Effector memory CD4-positive, alpha-beta T cell (primary cell): ENCODE measurements around the gene SLC35C1.

Experiments
- DNase-seq, 3 donors: peaks; one replicate each; pipeline ENCODE4 v3.0.0-alpha.2; 2020
- H3K27ac ChIP-seq: 2 replicates; pipeline ENCODE4 v1.7.0; 2013; ENCODE audit warnings: mild to moderate bottlenecking, low read length, moderate library complexity; ENCODE audit not compliant: insufficient read depth, poor library complexity, severe bottlenecking
- H3K27me3 ChIP-seq: replicated peaks from 2 replicates; pipeline ENCODE4 v1.7.0; 2013; ENCODE audit warnings: mild to moderate bottlenecking, low read length; ENCODE audit not compliant: insufficient read depth, control insufficient read depth, poor library complexity, severe bottlenecking
- H3K36me3 ChIP-seq: 2 replicates; pipeline ENCODE4 v1.7.0; 2013; ENCODE audit warnings: mild to moderate bottlenecking, low read length, moderate library complexity; ENCODE audit not compliant: control insufficient read depth, insufficient read depth
- H3K4me1 ChIP-seq: 2 replicates; pipeline ENCODE4 v1.7.0; 2013; ENCODE audit warnings: low read length, mild to moderate bottlenecking; ENCODE audit not compliant: control insufficient read depth, insufficient read depth, poor library complexity, severe bottlenecking
- H3K4me3 ChIP-seq: 2 replicates; pipeline ENCODE4 v1.7.0; 2013; ENCODE audit warnings: low read length, low read depth, mild to moderate bottlenecking; ENCODE audit not compliant: insufficient read depth, poor library complexity, severe bottlenecking
- H3K9me3 ChIP-seq: 2 replicates; pipeline ENCODE4 v1.7.0; 2013; ENCODE audit warnings: mild to moderate bottlenecking, low read length, moderate library complexity; ENCODE audit not compliant: control insufficient read depth

Gene SLC35C1

GRCh38 chr11:45771193-45771565 is 33.8 kb upstream of the SLC35C1 start:
- Histone ChIP-seq H3K27me3 (no peaks in the 10 kb centered on the region), H3K27ac (peak overlapping the region; percentile 47)

GRCh38 chr11:45771566-45772448 is 33.1 kb upstream of the SLC35C1 start:
- H3K9me3 ChIP-seq: no peaks in the 10 kb centered on the region
- peak overlapping the region; percentile 65 for H3K4me3 ChIP-seq
- peaks cover 11% of the 10 kb centered on the region for H3K4me1 ChIP-seq
- H3K27ac ChIP-seq: peak overlapping the region; percentile 47
- no peaks in the 10 kb centered on the region for H3K36me3 ChIP-seq
- no peaks in the 10 kb centered on the region for H3K27me3 ChIP-seq
- DNase-seq: peak; percentile 39 to 67 (median 61)

More at GRCh38 chr11:45771193-45771565, 33.8 kb upstream of the SLC35C1 start:
- Histone ChIP-seq H3K9me3 (no peaks in the 10 kb centered on the region), H3K4me1 (peaks cover 11% of the 10 kb centered on the region), H3K4me3 (peak overlapping the region; percentile 65), H3K36me3 (no peaks in the 10 kb centered on the region)
- DNase-seq: peak; percentile 33 to 55 (median 54)

- peak overlapping the region; percentile 65 for H3K4me3 ChIP-seq
- no peaks in the 10 kb centered on the region for H3K36me3 ChIP-seq
- no peaks in the 10 kb centered on the region for H3K27me3 ChIP-seq
- H3K9me3 ChIP-seq: no peaks in the 10 kb centered on the region
- DNase-seq: no peak
- no peak overlapping the region for H3K27ac ChIP-seq
- peaks cover 11% of the 10 kb centered on the region for H3K4me1 ChIP-seq
Observed at GRCh38 chr11:45772449-45772774, 32.5 kb upstream of the SLC35C1 start.

DNA sequence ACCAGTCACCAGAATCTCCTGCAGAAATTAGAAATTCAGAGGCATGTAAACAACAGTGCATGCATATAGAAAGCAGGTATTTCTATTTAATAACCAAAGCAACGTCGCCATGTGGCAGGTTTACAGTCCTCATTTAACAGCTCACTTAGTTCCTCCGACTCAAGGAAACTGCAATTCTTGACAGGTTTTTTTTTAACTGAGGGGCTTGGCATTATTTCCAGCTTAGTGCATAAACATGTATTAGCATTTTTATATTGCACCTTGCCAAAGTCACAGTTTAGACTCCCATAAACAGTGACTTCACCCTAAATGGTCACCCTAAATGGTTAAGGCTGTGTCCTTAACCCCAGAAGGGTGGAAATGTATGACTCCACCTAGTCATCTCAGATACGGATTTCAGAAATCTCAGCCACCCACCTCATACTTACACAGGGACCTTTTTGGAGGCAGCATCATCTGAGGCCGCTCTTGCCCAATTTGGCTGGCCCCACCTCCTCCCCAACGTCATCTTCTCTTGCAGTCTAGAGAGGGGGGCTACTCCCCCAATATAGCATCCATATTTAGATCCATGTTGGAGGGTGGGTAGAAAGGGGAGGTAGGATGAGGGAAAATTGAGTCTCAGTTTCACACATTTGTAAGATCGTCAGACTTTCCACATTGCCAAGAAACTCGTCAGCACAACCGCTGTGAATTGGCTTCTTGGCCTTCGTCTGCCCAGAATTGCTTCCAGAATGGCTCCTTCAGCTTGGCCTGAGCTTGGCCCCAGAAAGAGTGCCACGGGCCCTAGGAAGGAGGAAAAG is 31.8 kb upstream of the SLC35C1 start:
- Histone ChIP-seq H3K27me3 (no peaks in the 10 kb centered on the region), H3K9me3 (no peaks in the 10 kb centered on the region), H3K36me3 (no peaks in the 10 kb centered on the region), H3K4me3 (no peak overlapping the region), H3K4me1 (peaks cover 11% of the 10 kb centered on the region), H3K27ac (no peak overlapping the region)
- no peak for DNase-seq

DNA sequence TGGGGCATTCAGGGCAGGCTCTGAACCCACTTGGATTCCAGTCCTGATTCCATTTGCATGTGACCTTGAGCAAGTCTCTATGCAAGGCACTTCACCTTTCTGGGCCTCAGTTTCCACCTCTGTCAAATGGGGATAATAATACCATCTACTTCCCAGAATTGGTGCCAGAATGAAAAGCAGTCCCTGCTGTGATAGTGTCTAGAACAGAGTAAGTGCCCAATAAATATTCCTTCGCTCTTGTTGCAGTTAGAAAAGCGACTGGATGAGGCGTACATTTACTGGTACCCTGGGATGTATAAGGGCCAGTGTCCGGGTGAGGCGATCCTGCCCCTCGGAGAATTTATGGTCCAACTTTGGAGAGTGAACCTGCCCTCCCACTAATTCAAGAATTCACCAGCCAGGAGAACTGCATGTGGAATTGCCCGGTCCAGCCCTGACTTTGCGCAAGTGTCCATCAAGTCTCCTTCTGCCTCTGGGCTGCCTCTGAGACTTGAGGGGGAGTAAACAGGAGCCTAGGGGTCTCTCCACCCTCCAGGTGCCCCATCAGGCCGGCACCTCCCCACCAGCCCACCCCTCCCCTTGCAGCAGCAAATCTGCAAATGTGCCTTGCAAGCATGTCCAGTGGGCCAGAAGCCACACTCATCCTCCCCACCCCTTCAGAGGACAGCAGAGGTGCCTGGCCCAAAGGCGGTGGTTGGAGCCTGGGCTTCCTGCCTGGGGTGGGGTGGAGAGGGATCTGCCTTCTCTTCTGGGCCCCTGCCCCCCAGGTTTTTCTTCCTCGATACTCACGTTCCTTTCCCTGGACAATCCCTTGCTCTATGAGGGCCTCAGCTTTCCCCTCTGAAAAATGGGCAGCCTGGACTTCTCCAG is 30.9 kb upstream of the SLC35C1 start:
- DNase-seq: no peak
- peaks cover 11% of the 10 kb centered on the region for H3K4me1 ChIP-seq
- no peak overlapping the region for H3K27ac ChIP-seq
- H3K36me3 ChIP-seq: no peaks in the 10 kb centered on the region
- H3K27me3 ChIP-seq: no peaks in the 10 kb centered on the region
- no peak overlapping the region for H3K4me3 ChIP-seq
- H3K9me3 ChIP-seq: no peaks in the 10 kb centered on the region

DNA sequence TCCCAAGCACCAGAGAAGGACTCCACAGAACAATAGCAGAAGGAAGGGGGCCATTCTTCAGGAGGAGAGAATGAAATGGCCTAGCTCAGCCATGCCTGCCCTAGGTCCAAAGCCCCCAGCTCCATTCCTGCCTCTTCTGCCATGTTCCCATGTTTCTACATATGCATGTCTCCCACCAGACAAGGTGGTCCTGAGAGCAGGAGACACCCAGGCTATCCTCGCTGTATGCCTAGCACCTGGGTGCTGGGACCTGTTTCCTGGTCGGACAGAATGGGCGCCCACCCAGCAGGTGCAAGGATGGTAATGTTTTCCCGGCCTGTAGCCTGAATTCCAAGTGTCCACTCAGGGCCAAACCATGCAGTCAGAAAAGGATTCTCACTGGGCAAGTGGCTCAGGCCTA is 30.2 kb upstream of the SLC35C1 start:
- H3K4me3 ChIP-seq: no peak overlapping the region
- no peak for DNase-seq
- peaks cover 11% of the 10 kb centered on the region for H3K4me1 ChIP-seq
- no peak overlapping the region for H3K27ac ChIP-seq
- H3K27me3 ChIP-seq: no peaks in the 10 kb centered on the region
- H3K36me3 ChIP-seq: no peaks in the 10 kb centered on the region
- H3K9me3 ChIP-seq: no peaks in the 10 kb centered on the region

DNA sequence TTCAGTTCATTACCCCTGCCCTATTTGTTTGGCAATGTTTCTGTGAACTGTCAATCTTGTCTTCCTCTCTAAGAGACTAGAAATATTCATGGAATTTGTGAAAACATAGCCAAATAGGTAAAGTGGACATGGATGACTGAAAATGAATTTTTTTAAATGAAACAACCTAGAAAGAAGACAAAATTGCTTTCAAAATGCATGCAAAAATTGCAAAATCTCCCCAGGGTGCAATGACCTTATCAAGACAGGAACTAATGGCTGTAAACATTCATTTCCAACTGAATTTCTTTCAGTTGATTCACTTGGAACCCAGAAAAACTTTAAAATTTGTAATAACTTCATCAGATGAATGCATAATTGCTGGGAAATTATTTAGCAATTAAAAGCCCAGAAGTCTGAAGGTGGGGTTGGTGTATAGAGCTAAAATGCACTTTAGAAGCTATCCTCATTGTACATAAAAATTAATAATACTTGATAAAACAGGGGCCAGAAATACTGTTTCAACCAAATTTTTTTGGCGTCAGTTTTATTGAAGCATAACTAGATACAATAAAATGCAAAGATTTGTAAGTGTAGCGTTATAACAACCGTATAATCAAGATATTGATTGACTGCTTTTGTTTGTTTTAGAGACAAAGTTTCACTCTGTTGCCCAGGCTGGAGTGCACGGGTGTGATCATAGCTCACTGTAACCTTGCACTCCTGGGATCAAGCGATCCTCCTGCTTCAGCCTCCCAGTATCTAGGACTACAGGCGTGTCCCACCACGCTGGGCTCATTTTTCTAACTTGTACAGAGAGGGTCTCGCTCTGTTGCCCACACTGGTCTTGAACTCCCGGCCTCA is 27.6 kb upstream of the SLC35C1 start:
- no peak overlapping the region for H3K27ac ChIP-seq
- H3K4me1 ChIP-seq: peaks cover 2% of the 10 kb centered on the region
- no peaks in the 10 kb centered on the region for H3K27me3 ChIP-seq
- no peak for DNase-seq
- no peaks in the 10 kb centered on the region for H3K9me3 ChIP-seq
- no peak overlapping the region for H3K4me3 ChIP-seq
- no peaks in the 10 kb centered on the region for H3K36me3 ChIP-seq

- no peak for DNase-seq
- no peak overlapping the region for H3K4me3 ChIP-seq
- H3K27me3 ChIP-seq: no peaks in the 10 kb centered on the region
- H3K4me1 ChIP-seq: no peaks in the 10 kb centered on the region
- H3K27ac ChIP-seq: no peak overlapping the region
- H3K36me3 ChIP-seq: no peaks in the 10 kb centered on the region
- no peaks in the 10 kb centered on the region for H3K9me3 ChIP-seq
Observed at GRCh38 chr11:45778341-45778740, 26.6 kb upstream of the SLC35C1 start.

DNA sequence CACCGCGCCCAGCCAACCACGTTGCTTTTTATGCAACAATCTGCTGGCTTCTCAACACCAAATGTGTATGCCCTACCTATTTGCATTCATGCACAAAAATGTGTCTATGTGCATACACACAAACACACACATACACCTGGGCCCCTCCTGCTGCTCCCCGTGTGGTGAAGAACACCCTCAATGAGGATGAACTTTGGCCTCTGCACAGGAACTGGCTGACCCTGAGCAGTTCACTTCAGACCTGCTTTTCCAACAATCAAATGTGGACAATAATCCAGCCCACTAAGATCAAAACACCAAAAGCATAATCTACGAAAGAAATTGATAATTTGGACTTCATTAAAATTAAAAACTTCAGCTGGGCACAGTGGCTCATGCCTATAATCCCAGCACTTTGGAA is 25.3 kb upstream of the SLC35C1 start:
- DNase-seq: no peak
- H3K4me3 ChIP-seq: no peak overlapping the region
- no peaks in the 10 kb centered on the region for H3K9me3 ChIP-seq
- no peaks in the 10 kb centered on the region for H3K27me3 ChIP-seq
- H3K4me1 ChIP-seq: no peaks in the 10 kb centered on the region
- no peak overlapping the region for H3K27ac ChIP-seq
- H3K36me3 ChIP-seq: no peaks in the 10 kb centered on the region
